ENCODE measurements around the gene LRMDA. TPM values are rescaled to one million over a fixed set of nuclear protein-coding genes. Genes with fewer than 3 reads are reported as not detected.

The LRMDA gene
- total and polyA plus RNA-seq, 7 donors: 2.8 to 22.2 (median 9.0) TPM

DNA sequence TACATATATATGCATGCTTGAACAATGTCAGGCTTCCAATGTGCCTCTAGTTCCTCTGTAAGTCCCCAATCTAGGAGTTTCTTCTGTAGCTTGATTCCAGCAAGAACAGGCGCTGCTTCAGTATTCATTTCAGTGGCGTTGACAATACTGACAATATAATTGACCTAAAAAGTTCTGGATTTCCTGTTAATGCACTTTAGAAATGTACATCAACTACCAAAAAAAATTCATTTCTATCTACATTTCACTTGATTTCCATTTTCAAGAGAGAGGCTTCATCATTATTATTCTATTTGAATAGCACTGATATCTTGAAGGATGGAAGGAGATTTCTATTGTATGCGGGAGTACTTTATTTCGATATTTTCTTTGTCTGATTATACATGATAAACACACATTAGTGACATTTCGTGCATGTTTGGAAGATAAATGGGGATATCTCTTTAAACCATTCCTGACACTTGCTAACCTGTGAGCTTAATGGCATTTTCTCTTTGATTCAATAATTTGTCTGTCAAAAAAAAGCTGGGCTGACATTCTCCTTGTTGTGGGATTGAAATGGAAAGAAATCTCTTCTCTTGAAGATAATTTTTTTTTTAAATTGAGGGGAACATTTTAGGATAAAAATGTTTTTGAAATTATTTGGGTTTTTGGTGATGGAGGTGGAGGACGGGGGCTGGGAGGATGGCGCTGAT, 568.2 kb downstream of the LRMDA start:
- H3K4me3 ChIP-seq: no peak overlapping the region
- no peaks in the 10 kb centered on the region for H3K9me3 ChIP-seq
- intact Hi-C loops (cut with DNase I): no loop called here
- no peaks in the 10 kb centered on the region for H3K4me1 ChIP-seq
- no peak for DNase-seq
- no peaks in the 10 kb centered on the region for H3K27me3 ChIP-seq
- TF ChIP-seq POLR2AphosphoS5 (IDR thresholded peaks at IDR 0.05) (no peak), POLR2A (IDR thresholded peaks at IDR 0.05) (no peak)
- TF ChIP-seq, protein P1, sequence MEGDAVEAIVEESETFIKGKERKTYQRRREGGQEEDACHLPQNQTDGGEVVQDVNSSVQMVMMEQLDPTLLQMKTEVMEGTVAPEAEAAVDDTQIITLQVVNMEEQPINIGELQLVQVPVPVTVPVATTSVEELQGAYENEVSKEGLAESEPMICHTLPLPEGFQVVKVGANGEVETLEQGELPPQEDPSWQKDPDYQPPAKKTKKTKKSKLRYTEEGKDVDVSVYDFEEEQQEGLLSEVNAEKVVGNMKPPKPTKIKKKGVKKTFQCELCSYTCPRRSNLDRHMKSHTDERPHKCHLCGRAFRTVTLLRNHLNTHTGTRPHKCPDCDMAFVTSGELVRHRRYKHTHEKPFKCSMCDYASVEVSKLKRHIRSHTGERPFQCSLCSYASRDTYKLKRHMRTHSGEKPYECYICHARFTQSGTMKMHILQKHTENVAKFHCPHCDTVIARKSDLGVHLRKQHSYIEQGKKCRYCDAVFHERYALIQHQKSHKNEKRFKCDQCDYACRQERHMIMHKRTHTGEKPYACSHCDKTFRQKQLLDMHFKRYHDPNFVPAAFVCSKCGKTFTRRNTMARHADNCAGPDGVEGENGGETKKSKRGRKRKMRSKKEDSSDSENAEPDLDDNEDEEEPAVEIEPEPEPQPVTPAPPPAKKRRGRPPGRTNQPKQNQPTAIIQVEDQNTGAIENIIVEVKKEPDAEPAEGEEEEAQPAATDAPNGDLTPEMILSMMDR (IDR thresholded peaks at IDR 0.05): no peak
- H3K36me3 ChIP-seq: no peaks in the 10 kb centered on the region
- no peak overlapping the region for H3K27ac ChIP-seq
- WGBS, 2 donors: 93 to 94% methylated on average over 7 of the region's 7 CpGs

DNA sequence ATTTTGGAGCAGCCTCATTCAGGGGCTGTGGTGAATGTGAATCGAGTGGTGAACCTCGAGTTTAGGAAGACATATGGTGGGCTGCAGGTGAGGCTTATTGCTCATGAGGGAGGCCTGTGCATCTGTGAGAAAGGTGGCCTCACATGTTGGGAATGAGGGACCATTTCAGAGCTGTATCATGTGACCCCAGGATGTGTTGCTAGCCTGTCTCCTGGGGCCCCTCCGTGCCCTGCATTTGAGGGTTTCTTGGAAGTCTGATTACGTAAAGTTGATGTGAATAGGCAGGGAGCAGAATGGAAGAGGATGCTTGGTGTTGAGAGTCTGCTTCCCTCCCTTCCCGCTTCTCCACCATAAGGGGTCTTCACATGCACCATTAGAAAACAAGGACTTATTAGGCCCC, 569.1 kb downstream of the LRMDA start:
- 88 to 92% methylated on average over 5 of the region's 5 CpGs for WGBS, 2 donors
- no peak for DNase-seq
- Histone ChIP-seq H3K27ac (no peak overlapping the region), H3K9me3 (no peaks in the 10 kb centered on the region), H3K27me3 (no peaks in the 10 kb centered on the region), H3K4me3 (no peak overlapping the region), H3K4me1 (no peaks in the 10 kb centered on the region), H3K36me3 (no peaks in the 10 kb centered on the region)
- TF ChIP-seq POLR2A (IDR thresholded peaks at IDR 0.05) (no peak), EP300 (IDR thresholded peaks at IDR 0.05) (no peak), POLR2AphosphoS5 (IDR thresholded peaks at IDR 0.05) (no peak)
- TF ChIP-seq, protein P1 (IDR thresholded peaks at IDR 0.05): no peak
- intact Hi-C loops (cut with DNase I): no loop called here

DNA sequence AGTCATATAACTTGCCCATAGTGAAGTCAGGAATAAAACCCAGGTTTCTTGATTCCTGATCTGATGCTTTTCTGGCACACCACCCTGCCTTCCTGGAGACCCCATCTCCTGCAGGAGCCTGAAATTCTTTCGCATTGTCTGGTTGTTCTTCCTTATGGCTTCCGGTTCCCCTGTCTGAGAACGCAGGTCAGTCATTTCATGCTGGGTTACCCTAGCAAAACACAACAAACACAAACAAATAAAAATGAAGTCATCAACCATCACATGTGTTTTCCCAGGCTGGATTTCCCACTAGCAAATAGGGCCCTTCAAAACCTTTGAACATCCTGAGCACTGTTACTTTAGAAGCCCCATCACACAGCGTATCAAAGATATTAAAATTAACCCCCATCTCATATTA, 569.6 kb downstream of the LRMDA start:
- 66 to 80% methylated on average over 4 of the region's 4 CpGs for WGBS, 2 donors
- Histone ChIP-seq H3K36me3 (no peaks in the 10 kb centered on the region), H3K4me3 (no peak overlapping the region), H3K4me1 (no peaks in the 10 kb centered on the region), H3K9me3 (no peaks in the 10 kb centered on the region), H3K27me3 (no peaks in the 10 kb centered on the region), H3K27ac (no peak overlapping the region)
- no peak for DNase-seq
- TF ChIP-seq, protein P1 (IDR thresholded peaks at IDR 0.05): no peak
- no peak for TF ChIP-seq POLR2AphosphoS5 (IDR thresholded peaks at IDR 0.05)
- no peak for TF ChIP-seq EP300 (IDR thresholded peaks at IDR 0.05)
- TF ChIP-seq POLR2A (IDR thresholded peaks at IDR 0.05): no peak
- intact Hi-C loops (cut with DNase I): no loop called here

DNA sequence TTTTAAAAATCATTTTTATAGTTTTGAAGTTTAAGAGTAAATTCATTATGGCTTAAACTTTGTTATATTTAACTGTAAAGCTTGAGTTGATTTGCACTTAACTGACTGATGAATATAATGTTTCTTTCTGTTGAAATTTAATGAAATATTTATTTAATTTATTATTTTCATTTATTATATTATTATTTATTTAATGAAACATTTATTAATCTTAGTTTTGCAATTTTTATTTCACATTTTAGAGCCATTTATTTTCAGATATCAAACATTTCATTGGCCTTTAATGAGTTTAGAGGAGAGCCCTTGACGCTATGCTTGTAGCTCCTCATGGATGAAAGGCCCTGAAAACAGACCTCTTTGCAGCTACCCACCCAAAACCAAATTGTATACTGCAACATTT, 570.0 kb downstream of the LRMDA start:
- Histone ChIP-seq H3K4me1 (no peaks in the 10 kb centered on the region), H3K36me3 (no peaks in the 10 kb centered on the region), H3K27ac (no peak overlapping the region), H3K9me3 (no peaks in the 10 kb centered on the region), H3K27me3 (no peaks in the 10 kb centered on the region), H3K4me3 (no peak overlapping the region)
- intact Hi-C loops (cut with DNase I): no loop called here
- DNase-seq: no peak
- 89 to 97% methylated on average over 1 of the region's 1 CpG for WGBS, 2 donors
- TF ChIP-seq EP300 (IDR thresholded peaks at IDR 0.05) (no peak), POLR2A (IDR thresholded peaks at IDR 0.05) (no peak), POLR2AphosphoS5 (IDR thresholded peaks at IDR 0.05) (no peak)
- TF ChIP-seq, protein P1 (IDR thresholded peaks at IDR 0.05): no peak

Measured in sigmoid colon (tissue), 7 donors.